K562 (cell line): ENCODE results near the gene PTGIS. TPM values are rescaled to one million over a fixed set of nuclear protein-coding genes. Genes with fewer than 3 reads are reported as not detected.

ENCODE experiments used
- ATAC-seq: fragments of 200-7000 bp; cut with Tn5 transposase; 3 replicates; pipeline ENCODE4 v1.9.1; 2020; ENCODE audit warnings: moderate library complexity
- BruUV-seq: library from RNA; stranded (reverse); fragments of 400-500 nt; replicated peaks from 2 replicates; lab custom pipeline; 2021; lab: Mats Ljungman, UMichigan
- CTCF ChIA-PET: fragments of 300-600 bp; formaldehyde crosslinking; extraction: SDS; loops from one replicate; lab custom pipeline; 2021; ENCODE audit warnings: low intra/inter-chr PET ratio; lab: Yijun Ruan, JAX
- POLR2A ChIA-PET: fragments of 300-600, 350-650 bp; sonication (Branson Sonifier 250); formaldehyde crosslinking; extraction: SDS; loops from one replicate; lab custom pipeline; 2021; ENCODE audit warnings: antibody characterized with exemption, inconsistent platforms; lab: Yijun Ruan, JAX
- DNase-seq, 4 experiments: peaks; one replicate each; pipeline versions ENCODE4 v3.0.0 to v3.0.0-alpha.2; 2011 to 2018; ENCODE audit warnings: low spot score in 3 of 4, mixed read lengths in 3 of 4; ENCODE audit errors: extremely low read depth in 1 of 4
- FAIRE-seq: peaks from 2 replicates; lab custom pipeline; 2011; peaks lifted over from hg19 to GRCh38; lab: Jason Lieb, UNC
- H2AFZ ChIP-seq: 2 replicates; pipeline ENCODE4 v1.6.0; 2011; ENCODE audit warnings: low read depth, low read length, control low read depth, inconsistent platforms
- H3K27ac ChIP-seq: fragments of 200-600 bp; 3 replicates; pipeline ENCODE4 v1.8.0; 2011; ENCODE audit warnings: low read depth, mild to moderate bottlenecking, control low read depth, inconsistent platforms, low read length, moderate library complexity, mixed read lengths; ENCODE audit errors: extremely low read depth
- H3K27me3 ChIP-seq, 2 experiments: fragments of 300-600 bp in 1 of 2; 2 replicates in 1 of 2; 3 replicates in 1 of 2; pipeline versions ENCODE4 v1.6.0 to v1.8.0; 2011; ENCODE audit warnings: inconsistent platforms in 2 of 2, low read length in 2 of 2, mild to moderate bottlenecking in 1 of 2, mixed read lengths in 1 of 2, moderate library complexity in 1 of 2; ENCODE audit not compliant: control insufficient read depth in 2 of 2, insufficient read depth in 2 of 2
- H3K36me3 ChIP-seq: fragments of 300-600 bp; 3 replicates; pipeline ENCODE4 v1.8.0; 2011; ENCODE audit warnings: mild to moderate bottlenecking, low read length, inconsistent platforms; ENCODE audit not compliant: control insufficient read depth, insufficient read depth
- H3K4me1 ChIP-seq, 2 experiments: fragments of 200-600 bp in 1 of 2; replicated peaks in 1 of 2; 2 replicates in 1 of 2; 3 replicates in 1 of 2; pipeline versions ENCODE4 v1.5.1 to v1.8.0; 2011; ENCODE audit warnings: inconsistent platforms in 2 of 2, low read length in 2 of 2, mild to moderate bottlenecking in 1 of 2, mixed read lengths in 1 of 2, moderate library complexity in 1 of 2; ENCODE audit not compliant: control insufficient read depth in 2 of 2, insufficient read depth in 2 of 2
- H3K4me2 ChIP-seq: 2 replicates; pipeline ENCODE4 v1.6.1; 2011; ENCODE audit warnings: low read length, control low read depth, inconsistent platforms, mixed read lengths; ENCODE audit not compliant: insufficient read depth
- H3K4me3 ChIP-seq: fragments of 200-600 bp; sonication (generic), shearing (Covaris generic); 2 replicates; pipeline ENCODE4 v1.5.1; 2016; ENCODE audit warnings: control low read depth, inconsistent platforms
- H3K79me2 ChIP-seq: fragments of 200-600 bp; 3 replicates; pipeline ENCODE4 v1.8.0; 2011; ENCODE audit warnings: low read length, inconsistent platforms; ENCODE audit not compliant: control insufficient read depth, insufficient read depth
- H3K9ac ChIP-seq, 2 experiments: 2 replicates each; pipeline versions ENCODE4 v1.6.0 to v1.6.1; 2011; ENCODE audit warnings: low read depth in 2 of 2, low read length in 2 of 2, control low read depth in 1 of 2, inconsistent platforms in 1 of 2, mild to moderate bottlenecking in 1 of 2, mixed read lengths in 1 of 2; ENCODE audit not compliant: insufficient read depth in 1 of 2
- H3K9me1 ChIP-seq: one replicate; pipeline ENCODE4 v1.6.0; 2011; ENCODE audit warnings: inconsistent platforms, mild to moderate bottlenecking, low read length, moderate library complexity; ENCODE audit not compliant: control insufficient read depth, insufficient read depth
- H3K9me3 ChIP-seq: replicated peaks from 2 replicates; pipeline ENCODE4 v1.5.1; 2011; ENCODE audit warnings: low read depth, low read length, inconsistent platforms; ENCODE audit not compliant: control insufficient read depth, insufficient read depth
- H4K20me1 ChIP-seq: replicated peaks from 2 replicates; pipeline ENCODE4 v1.6.1; 2011; ENCODE audit warnings: low read length, inconsistent platforms, mixed read lengths; ENCODE audit not compliant: control insufficient read depth, insufficient read depth
- ELF1 ChIP-seq: fragments of 200-800 bp; sonication (Bioruptor generic); IDR thresholded peaks from 2 replicates; pipeline ENCODE4 v1.6.1; 2016; ENCODE audit warnings: missing genetic modification characterization, missing compliant biosample characterization
- OTX1 ChIP-seq: fragments of 450-650 bp; formaldehyde crosslinking; IDR thresholded peaks from 2 replicates; pipeline ENCODE4 v1.4.0; 2022; ENCODE audit warnings: mild to moderate bottlenecking
- RERE ChIP-seq: sonication (generic); formaldehyde crosslinking; IDR thresholded peaks from 2 replicates; pipeline ENCODE4 v1.8.0; 2023; ENCODE audit warnings: missing genetic modification reagents, mild to moderate bottlenecking, borderline replicate concordance
- ZBTB34 ChIP-seq: fragments of 250-450 bp; sonication (Bioruptor Pico); IDR thresholded peaks from 2 replicates; pipeline ENCODE4 v1.8.0; 2021; ENCODE audit warnings: mild to moderate bottlenecking, moderate library complexity
- WGBS: fragments of 100-300 bp; shearing (Covaris generic); methylation state at CpG from one replicate; pipeline ENCODE4 v1.1.6; 2016; ENCODE audit warnings: low coverage, mixed read lengths; ENCODE audit not compliant: insufficient coverage; ENCODE audit errors: missing lambda C conversion rate; 5-methylcytosine and 5-hydroxymethylcytosine counted together
- in situ Hi-C: fragments of 300-500 bp; cut with MboI; formaldehyde crosslinking; loops from 4 replicates; pipeline ENCODE4 v1.15.0; 2018; ENCODE audit warnings: inconsistent platforms, mixed read lengths
- intact Hi-C: fragments of 100-400 bp; cut with micrococcal nuclease; formaldehyde crosslinking; loops from 2 replicates; pipeline ENCODE4 v1.14.2; 2022
- polyA plus RNA-seq, 8 experiments: library from polyadenylated mRNA; depleted of rRNA in 4 of 8; stranded (reverse) in 5 of 8; unstranded in 3 of 8; fragments of >200 nt; fragmentation: Nextera tagmentation in 2 of 8; fragmentation: Illumina TruSeq in 1 of 8; extraction: Ambion mirVana in 2 of 8; extraction: Trizol in 1 of 8; gene quantifications; 2 replicates each; pipeline versions ENCODE4 v1.2.1 to v1.2.3, GENCODE V29; 2011 to 2014; ENCODE audit warnings: inconsistent platforms in 1 of 8, missing spikeins in 1 of 8
- total RNA-seq, 7 experiments: library from RNA; depleted of rRNA in 6 of 7; stranded (reverse); fragments of >200 nt in 6 of 7; fragmentation: Illumina TruSeq in 2 of 7; extraction: Trizol in 2 of 7; gene quantifications; 2 replicates each; pipeline versions ENCODE4 v1.2.1 to v1.2.3, GENCODE V29; 2011 to 2021; ENCODE audit warnings: low replicate concordance in 1 of 7

Gene PTGIS
- total and polyA plus RNA-seq, 9 of the 15 experiments (the other 6 are each of a cell fraction or from before 2014, with no cell fraction given), result not detected

- Histone ChIP-seq H3K36me3 (no peaks in the 10 kb centered on the region), H3K27me3 (peaks cover 3 to 32% of the 10 kb centered on the region in 2 experiments; a peak in 2 of 5 replicates), H3K9ac (no peak overlapping the region; a peak in 1 of 4 replicates), H4K20me1 (peaks cover 2% of the 10 kb centered on the region; the same call in 1 of the 2 replicates), H2AFZ (no peak overlapping the region), H3K4me1 (no peaks in the 10 kb centered on the region), H3K9me1 (no peaks in the 10 kb centered on the region), H3K9me3 (no peaks in the 10 kb centered on the region), H3K27ac (no peak overlapping the region), H3K79me2 (no peaks in the 10 kb centered on the region), H3K4me3 (no peak overlapping the region), H3K4me2 (no peak overlapping the region)
- 1% methylated on average over 17 of the region's 17 CpGs for WGBS
- ChIA-PET POLR2A (interaction anchor here (0.7 to 0.9 kb wide), 2 partner anchors 33 to 48 kb away, joined by 3 read pairs; no protein-coding TSS in a partner anchor), CTCF (no interaction called here)
- FAIRE-seq, result no peak
- no peak for ATAC-seq
- in situ Hi-C loops (loop anchor here (10.0 kb wide), 1 partner anchor 182 kb away; no protein-coding TSS in a partner anchor), intact Hi-C loops (no loop called here)
- no peak for DNase-seq
- TF ChIP-seq ZBTB34 (no peak), OTX1 (no peak), RERE (no peak), ELF1 (tag) (no peak)
- no TSS peak for BruUV-seq
These were observed 50.8 kb downstream of the PTGIS start for GRCh38 chr20:49516916-49517804.
